SK-N-SH (cell line): ENCODE measurements around the gene SMCP.

ENCODE experiments used
- POLR2AphosphoS5 ChIP-seq: IDR thresholded peaks from 2 replicates; pipeline ENCODE4 v1.6.1; 2012; ENCODE audit warnings: low read depth, low read length
- RCOR1 ChIP-seq: fragments of 150-350 bp; IDR thresholded peaks from 2 replicates; pipeline ENCODE4 v1.6.1; 2017; ENCODE audit warnings: antibody characterized with exemption, low read length
- RFX5 ChIP-seq: IDR thresholded peaks from 2 replicates; pipeline ENCODE4 v1.6.1; 2012; ENCODE audit warnings: mild to moderate bottlenecking, improper control_type of control experiment, low read length
- TAF1 ChIP-seq: IDR thresholded peaks from 2 replicates; pipeline ENCODE4 v1.6.1; 2012; ENCODE audit warnings: low read depth, mild to moderate bottlenecking, low read length, moderate library complexity, borderline replicate concordance
- YY1 ChIP-seq: IDR thresholded peaks from 2 replicates; pipeline ENCODE4 v1.4.0; 2012; ENCODE audit warnings: low read depth, mild to moderate bottlenecking
- TF ChIP-seq, protein P1 (sequence below): IDR thresholded peaks from 2 replicates; pipeline ENCODE4 v1.6.1; 2012; ENCODE audit warnings: mild to moderate bottlenecking, low read depth, low read length, moderate library complexity

DNA sequence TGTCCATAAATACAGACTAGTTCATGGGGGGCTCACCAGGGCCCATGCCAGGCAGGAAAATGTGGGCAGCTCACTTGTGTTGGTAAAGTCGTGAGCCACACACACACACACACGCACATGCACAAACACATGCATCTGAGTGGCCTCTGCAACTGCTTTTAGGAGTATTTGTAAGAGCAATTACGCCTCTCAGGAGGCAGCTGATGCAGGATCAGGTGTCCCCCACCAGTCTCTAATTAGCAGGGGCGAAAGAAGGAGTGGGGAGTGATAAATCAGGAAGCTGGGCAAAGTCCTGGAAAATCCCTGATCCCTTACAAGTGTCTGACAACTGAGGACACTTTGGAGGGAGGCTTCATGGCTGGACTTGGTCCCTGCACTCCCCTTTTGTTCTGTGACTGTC lies 24.5 kb downstream of the SMCP start:
- no peak for TF ChIP-seq YY1
- TF ChIP-seq RFX5: no peak
- no peak for TF ChIP-seq TAF1
- TF ChIP-seq, protein P1, sequence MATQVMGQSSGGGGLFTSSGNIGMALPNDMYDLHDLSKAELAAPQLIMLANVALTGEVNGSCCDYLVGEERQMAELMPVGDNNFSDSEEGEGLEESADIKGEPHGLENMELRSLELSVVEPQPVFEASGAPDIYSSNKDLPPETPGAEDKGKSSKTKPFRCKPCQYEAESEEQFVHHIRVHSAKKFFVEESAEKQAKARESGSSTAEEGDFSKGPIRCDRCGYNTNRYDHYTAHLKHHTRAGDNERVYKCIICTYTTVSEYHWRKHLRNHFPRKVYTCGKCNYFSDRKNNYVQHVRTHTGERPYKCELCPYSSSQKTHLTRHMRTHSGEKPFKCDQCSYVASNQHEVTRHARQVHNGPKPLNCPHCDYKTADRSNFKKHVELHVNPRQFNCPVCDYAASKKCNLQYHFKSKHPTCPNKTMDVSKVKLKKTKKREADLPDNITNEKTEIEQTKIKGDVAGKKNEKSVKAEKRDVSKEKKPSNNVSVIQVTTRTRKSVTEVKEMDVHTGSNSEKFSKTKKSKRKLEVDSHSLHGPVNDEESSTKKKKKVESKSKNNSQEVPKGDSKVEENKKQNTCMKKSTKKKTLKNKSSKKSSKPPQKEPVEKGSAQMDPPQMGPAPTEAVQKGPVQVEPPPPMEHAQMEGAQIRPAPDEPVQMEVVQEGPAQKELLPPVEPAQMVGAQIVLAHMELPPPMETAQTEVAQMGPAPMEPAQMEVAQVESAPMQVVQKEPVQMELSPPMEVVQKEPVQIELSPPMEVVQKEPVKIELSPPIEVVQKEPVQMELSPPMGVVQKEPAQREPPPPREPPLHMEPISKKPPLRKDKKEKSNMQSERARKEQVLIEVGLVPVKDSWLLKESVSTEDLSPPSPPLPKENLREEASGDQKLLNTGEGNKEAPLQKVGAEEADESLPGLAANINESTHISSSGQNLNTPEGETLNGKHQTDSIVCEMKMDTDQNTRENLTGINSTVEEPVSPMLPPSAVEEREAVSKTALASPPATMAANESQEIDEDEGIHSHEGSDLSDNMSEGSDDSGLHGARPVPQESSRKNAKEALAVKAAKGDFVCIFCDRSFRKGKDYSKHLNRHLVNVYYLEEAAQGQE: no peak
- no peak for TF ChIP-seq POLR2AphosphoS5
- no peak for TF ChIP-seq RCOR1
